Brain microvascular endothelial cell (primary cell): ENCODE measurements around the gene IRS1.

ENCODE experiments used
- DNase-seq: peaks from one replicate; pipeline ENCODE4 v3.0.0-alpha.2; 2020
- H3K27ac ChIP-seq: fragments of 250-450 bp; sonication (Bioruptor Pico); 2 replicates; pipeline ENCODE4 v1.5.1; 2020; ENCODE audit warnings: mild to moderate bottlenecking, moderate library complexity
- H3K27me3 ChIP-seq: fragments of 250-450 bp; sonication (Bioruptor Pico); replicated peaks from 2 replicates; pipeline ENCODE4 v1.5.1; 2020; ENCODE audit warnings: mild to moderate bottlenecking
- H3K36me3 ChIP-seq: fragments of 250-450 bp; sonication (Bioruptor Pico); replicated peaks from 2 replicates; pipeline ENCODE4 v1.5.1; 2020; ENCODE audit warnings: mild to moderate bottlenecking
- H3K4me3 ChIP-seq: 2 replicates; pipeline ENCODE4 v1.5.1; 2011; ENCODE audit warnings: low read depth, mild to moderate bottlenecking, control low read depth, low read length, moderate library complexity
- in situ Hi-C: cut with HindIII; loops from 2 replicates; pipeline ENCODE4 v1.10.0; 2017; ENCODE audit warnings: low sequenced_read_pairs, low pct_ligation_motif_present
- TF ChIP-seq, protein P1 (sequence below): IDR thresholded peaks from 2 replicates; pipeline ENCODE4 v1.5.1; 2011; ENCODE audit warnings: low read depth, mild to moderate bottlenecking, moderate library complexity, low read length, control low read depth, inconsistent platforms; ENCODE audit errors: missing control alignments

The IRS1 gene

DNA sequence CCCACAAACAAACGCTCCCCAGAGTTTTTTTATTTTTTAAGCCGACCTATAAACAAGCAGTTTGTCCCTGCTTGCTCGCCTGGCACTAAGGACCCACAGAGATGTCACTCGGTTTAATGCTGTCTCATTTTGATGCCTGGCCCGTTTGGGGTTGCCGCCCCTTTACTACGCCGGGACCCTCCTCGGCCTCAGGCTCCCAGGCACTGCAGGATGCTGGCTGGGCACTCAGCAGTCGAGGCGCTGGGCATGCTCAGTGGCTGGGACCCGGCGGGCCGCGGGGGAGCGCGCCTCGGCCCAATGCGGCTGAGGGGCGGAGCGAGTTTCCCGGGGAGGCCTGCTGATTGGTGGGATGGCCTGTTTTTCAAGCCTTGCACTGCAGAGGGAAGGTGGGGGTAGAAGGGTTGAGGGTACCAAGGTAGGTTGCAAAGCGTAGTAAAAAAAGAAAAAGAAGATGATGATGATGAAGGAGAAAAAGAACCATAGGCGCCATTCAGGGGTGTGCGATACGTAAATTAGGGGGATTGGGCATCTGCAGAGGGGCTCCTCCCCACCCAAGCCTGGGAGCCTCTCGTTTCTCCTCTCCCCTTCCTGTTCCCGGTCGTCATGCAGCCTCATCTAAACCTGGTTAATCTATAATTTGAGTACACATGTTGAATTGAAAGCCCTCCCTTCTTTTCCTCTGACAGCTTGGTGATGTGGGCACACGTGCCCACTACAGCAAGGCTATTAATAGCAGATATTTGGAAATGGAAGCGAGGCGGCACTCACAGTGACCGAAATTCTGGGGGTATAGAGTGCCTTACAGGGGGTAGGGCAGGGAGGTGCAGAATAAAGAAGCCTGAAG, 1.5 kb upstream of the IRS1 start:
- H3K4me3 ChIP-seq = peak overlapping the region; percentile 58
- H3K27me3 ChIP-seq = no peaks in the 10 kb centered on the region
- peak overlapping the region; percentile 89 for H3K27ac ChIP-seq
- TF ChIP-seq, protein P1, sequence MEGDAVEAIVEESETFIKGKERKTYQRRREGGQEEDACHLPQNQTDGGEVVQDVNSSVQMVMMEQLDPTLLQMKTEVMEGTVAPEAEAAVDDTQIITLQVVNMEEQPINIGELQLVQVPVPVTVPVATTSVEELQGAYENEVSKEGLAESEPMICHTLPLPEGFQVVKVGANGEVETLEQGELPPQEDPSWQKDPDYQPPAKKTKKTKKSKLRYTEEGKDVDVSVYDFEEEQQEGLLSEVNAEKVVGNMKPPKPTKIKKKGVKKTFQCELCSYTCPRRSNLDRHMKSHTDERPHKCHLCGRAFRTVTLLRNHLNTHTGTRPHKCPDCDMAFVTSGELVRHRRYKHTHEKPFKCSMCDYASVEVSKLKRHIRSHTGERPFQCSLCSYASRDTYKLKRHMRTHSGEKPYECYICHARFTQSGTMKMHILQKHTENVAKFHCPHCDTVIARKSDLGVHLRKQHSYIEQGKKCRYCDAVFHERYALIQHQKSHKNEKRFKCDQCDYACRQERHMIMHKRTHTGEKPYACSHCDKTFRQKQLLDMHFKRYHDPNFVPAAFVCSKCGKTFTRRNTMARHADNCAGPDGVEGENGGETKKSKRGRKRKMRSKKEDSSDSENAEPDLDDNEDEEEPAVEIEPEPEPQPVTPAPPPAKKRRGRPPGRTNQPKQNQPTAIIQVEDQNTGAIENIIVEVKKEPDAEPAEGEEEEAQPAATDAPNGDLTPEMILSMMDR = no peak
- peaks cover 7% of the 10 kb centered on the region for H3K36me3 ChIP-seq
- DNase-seq = peak; percentile 75
- in situ Hi-C loops = no loop called here

DNA sequence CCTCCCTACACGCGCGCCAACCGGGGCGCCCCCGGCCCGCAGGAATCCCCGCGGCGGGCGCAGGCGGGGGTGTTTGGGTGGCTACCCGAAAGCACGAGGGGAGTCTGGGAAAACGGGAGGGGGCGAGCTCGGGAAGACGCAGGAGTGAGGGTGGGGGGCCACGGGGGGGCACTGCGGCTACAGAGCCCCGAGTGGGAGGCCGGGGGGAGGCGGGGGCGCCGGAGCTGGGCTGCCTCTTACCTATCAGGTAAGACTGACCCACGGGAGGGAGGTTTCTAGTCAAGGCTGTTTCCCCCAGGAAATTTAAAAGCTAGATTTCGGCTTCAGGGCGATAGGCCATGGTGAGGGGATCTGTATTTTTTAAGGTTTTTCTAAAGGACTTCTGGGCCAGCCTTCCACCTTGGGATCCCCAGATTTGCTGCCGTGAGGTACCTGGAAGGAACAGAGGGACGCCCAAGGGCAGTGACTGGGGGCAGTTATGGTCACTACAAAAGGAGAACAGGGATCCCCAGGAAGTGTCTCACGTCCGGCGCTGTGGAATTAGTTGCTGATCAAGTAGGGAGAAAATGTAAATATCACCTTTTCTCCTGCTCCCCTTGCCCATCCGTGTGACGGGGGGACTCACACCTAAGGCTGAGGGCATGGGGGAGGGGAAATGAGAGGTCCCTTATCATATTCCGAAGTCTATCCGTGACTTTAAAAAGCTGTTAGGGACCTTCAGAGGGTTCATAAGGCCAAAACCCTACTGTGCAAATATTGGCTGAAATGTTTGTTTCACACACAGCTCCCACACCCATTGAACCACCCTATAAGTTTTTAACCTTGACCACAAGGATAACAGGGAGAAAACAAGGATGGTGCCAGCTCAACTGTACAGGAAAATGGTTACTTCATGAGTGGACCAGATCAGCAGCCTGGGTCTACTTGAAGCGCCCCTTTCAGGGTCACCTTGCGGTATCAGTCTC, 638 bp upstream of the IRS1 start:
- in situ Hi-C loops = no loop called here
- DNase-seq = no peak
- H3K4me3 ChIP-seq = peak overlapping the region; percentile 58
- H3K27ac ChIP-seq = peak overlapping the region; percentile 89
- H3K36me3 ChIP-seq = peaks cover 9% of the 10 kb centered on the region
- H3K27me3 ChIP-seq = no peaks in the 10 kb centered on the region
- TF ChIP-seq, protein P1 = no peak

DNA sequence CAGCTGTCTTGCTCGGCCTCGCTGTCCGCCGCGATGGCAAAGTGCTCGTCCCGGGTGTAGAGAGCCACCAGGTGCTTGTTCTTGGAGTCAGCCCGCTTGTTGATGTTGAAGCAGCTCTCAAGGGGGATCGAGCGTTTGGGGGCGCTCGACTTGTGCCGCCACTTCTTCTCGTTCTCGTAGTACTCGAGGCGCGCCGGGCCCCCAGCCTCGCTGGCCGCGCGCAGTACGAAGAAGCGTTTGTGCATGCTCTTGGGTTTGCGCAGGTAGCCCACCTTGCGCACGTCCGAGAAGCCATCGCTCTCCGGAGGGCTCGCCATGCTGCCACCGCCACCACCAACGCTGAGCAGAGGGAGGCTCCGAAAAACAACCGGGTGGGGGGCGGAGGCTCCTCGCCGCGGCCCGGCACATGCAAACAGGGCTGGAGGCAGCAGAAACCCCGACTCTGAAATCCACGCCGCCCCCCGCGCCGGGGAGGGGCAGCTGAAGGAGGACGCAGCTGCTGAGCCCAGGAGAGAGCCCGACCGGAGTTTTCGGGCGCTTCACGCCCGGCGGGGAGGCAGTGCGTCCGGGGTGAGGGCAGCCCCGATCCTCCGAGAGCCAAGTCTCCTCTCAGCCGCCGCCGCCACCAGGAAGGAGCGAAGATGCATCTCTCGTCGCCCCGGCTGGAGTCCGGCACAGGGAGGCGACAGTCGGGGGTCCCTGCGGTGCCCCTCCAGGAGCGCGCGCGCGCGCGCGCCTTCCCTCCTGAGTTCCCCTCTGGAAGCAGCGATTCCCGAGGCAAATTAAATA, 1.0 kb downstream of the IRS1 start:
- Histone ChIP-seq H3K27me3 (no peaks in the 10 kb centered on the region), H3K36me3 (peaks cover 11% of the 10 kb centered on the region), H3K4me3 (peak overlapping the region; percentile 74), H3K27ac (peak overlapping the region; percentile 89)
- in situ Hi-C loops = no loop called here
- TF ChIP-seq, protein P1 = peak; percentile 47
- DNase-seq = peak; percentile 28

DNA sequence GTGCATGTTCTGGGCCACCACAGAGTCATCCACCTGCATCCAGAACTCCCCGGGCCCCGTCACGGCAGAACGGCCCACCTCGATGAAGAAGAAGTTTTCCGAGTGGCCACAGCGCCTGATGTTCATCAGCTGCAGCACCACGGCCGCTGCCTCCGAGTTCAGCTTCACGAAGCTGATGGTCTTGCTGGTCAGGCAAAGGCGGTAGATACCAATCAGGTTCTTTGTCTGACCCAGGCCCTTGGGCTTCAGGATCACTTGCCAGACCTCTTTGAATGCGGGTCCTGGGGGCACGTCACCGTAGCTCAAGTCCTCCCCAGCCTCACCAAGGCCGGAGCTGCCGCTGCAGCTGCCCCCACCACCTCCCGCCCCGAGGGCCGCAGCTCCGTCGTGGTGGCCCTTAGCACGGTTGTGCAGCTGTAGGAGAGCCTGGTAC, 1.6 kb downstream of the IRS1 start:
- no peaks in the 10 kb centered on the region for H3K27me3 ChIP-seq
- H3K27ac ChIP-seq = peak overlapping the region; percentile 89
- peaks cover 11% of the 10 kb centered on the region for H3K36me3 ChIP-seq
- no peak for DNase-seq
- TF ChIP-seq, protein P1 = no peak
- in situ Hi-C loops = no loop called here
- H3K4me3 ChIP-seq = peak overlapping the region; percentile 74

DNA sequence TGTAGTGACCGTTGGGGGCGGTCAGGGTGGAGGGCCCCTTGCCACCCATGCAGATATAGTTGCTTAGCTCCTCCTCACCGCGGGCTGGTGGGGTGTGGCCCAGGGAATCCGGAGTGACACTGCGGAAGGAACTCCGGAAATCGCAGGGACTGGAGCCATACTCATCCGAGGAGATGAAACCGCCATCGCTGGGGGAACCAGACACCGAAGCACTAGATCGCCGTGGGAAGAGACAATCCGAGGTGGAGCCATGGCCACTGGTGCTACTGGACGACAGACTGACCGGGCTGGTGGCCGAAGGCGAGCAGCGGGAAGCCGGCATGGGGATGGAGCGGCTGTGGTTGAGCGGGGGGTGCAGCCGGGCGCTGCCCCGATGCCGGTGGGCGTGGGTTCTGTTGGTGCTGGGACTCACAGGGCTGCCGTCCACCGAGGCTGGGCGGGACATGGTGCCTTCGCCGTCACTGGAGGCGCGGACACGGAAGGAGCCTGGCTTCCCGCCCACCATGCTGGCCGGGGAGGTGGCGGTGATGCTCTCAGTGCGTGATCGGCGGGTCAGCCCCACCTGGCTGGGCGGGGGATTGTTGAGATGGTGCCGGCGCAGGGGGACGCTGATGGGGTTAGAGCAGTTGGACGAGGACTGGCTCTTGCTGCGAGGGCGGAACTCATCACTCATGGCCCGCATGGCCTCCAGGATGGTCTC, 2.2 kb downstream of the IRS1 start:
- peaks cover 11% of the 10 kb centered on the region for H3K36me3 ChIP-seq
- DNase-seq = no peak
- TF ChIP-seq, protein P1 = no peak
- H3K27ac ChIP-seq = no peak overlapping the region
- H3K4me3 ChIP-seq = peak overlapping the region; percentile 74
- in situ Hi-C loops = no loop called here
- H3K27me3 ChIP-seq = no peaks in the 10 kb centered on the region
